NCI-H2196 treated with DMSO at 0.1 percent for 48 hours (cell line): Measurements from ENCODE around the gene LRRC7.
"Not testable (repeated sequence)": the region's sequence is repeated elsewhere in the genome, so short reads cannot be mapped to it uniquely, and the experiment has no call there.

Experiments used
- DNase-seq: peaks from one replicate; lab custom pipeline; 2025; ENCODE audit not compliant: unreplicated experiment; lab: John Stamatoyannopoulos, UW

The LRRC7 gene

DNA sequence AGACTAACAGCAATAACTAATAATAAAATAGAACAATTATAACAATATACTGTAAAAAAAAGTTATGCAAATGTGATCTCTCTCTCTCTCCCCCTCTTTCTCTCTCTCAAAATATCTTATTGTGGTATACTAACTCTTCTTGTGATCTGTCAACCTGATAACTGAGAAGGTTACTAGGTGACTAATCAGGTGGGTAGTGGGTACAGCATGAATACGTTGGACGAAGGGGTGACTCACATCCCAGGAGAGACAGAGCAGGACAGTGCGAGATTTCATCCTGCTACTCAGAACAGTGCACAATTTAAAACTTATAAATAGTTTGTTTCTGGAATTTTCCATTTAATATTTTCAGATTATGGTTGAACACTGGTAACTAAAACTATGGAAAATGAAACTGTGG is 380.1 kb downstream of the LRRC7 start:
- DNase-seq = no peak

DNA sequence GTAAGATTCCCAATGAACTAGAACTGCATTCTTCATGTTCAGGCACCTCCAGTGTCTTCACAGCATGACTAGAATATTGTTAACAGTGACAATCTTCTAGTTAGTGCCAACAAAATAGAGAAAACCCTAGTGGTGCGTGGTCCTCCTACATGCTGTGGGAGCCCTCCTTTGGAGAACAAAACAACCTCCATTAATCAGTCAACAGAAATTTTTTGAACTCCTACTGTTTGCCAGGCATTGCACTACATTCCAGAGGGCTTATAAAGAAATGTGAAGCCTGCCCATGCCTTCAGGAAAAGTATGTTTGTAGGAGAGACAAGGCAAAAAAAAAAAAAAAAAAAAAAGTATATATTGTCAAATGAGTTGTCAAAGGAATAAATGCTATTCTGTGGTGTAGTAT is 385.0 kb downstream of the LRRC7 start:
- DNase-seq = no peak

DNA sequence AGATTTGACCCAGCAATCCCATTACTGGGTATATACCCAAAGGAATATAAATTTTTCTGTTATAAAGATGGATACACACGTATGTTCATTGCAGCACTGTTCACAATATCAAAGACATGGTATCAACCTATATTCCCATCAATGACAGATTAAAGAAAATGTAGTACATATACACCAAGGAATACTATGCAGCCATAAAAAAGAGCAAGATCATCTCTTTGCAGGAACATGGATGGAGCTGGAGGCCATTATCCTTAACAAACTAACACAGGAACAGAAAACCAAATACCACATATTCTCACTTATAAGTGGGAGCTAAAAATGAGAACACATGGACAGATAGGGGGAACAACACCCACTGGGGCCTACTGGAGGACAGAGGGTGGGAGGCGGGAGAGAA is 394.7 kb downstream of the LRRC7 start:
- not testable (repeated sequence) for DNase-seq

DNA sequence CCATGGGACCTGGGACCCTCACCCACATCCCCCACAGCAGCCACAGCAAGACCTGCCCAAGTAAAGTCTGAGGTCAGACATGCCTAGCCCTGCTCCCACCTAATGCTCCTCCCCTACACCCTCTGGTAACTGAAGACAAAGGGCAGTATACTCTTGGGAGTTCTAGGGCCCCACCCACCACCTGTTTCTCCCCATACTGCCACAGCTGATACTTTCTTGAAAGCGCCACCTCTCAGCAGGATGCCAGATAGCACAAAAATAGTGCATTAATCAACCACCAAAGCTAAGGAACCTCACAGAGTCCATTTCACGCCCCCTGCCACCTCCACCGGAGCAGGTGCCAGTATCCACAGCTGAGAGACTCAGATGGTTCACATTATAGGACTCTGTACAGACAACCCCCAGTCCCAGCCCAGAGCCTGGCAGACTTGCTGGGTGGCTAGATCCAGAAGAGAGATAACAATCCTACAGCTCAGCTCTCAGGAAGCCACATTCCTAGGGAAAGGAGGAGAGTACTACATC is 399.6 kb downstream of the LRRC7 start:
- no peak for DNase-seq

DNA sequence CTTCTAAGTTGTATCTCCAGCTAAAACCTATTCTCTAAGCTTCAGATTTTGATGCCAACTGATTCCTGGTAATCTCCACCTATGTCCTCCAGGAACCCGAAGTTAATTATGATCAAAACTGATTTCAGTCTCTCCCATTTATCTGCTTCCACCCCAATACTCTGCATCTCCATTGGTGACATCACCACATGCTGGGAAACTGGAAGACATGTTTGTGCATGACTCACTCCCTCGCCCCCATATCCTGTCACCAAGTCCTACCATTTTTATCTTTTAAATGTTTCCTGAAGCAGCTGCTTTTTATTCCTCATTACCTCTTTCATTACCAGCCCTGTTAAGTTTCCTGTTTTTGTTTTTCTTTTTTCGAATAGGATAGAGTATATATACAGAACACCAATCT is 409.2 kb downstream of the LRRC7 start:
- no peak for DNase-seq

DNA sequence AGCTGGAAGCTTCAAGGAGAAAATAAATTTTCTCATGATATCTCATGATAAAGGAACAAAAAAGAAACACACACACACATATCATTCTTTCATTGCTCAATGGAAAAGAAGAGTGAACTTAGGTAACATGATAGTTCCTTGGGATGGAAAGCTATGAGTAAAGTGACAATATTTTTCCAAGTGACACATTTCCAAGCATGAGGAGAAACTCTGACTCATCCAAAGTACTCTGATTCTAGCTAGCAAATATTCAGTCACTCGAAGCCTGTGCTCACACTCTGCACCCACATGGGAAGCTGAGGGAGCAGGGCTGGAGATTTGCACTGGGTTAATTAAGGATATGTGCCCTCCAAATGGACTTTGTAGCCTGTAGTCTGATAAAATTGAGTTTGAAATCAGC is 415.3 kb downstream of the LRRC7 start:
- no peak for DNase-seq

DNA sequence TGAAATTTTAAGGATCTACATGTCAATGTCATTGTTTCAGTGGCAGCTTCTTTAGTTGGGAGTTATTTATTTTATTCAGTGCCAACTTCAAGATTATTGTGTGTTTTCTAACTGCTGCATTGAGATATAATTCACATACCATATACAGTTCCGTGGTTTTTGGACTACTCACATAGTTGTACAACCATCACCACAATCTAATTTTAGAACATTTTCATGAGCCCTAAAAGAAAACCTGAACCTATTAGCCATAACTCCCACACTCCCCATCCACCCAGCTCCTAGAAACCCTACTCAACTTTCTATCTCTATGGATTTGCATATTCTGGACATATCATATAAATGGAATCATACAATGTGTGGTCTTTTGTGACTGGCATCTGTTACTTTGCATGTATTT is 417.7 kb downstream of the LRRC7 start:
- no peak for DNase-seq

DNA sequence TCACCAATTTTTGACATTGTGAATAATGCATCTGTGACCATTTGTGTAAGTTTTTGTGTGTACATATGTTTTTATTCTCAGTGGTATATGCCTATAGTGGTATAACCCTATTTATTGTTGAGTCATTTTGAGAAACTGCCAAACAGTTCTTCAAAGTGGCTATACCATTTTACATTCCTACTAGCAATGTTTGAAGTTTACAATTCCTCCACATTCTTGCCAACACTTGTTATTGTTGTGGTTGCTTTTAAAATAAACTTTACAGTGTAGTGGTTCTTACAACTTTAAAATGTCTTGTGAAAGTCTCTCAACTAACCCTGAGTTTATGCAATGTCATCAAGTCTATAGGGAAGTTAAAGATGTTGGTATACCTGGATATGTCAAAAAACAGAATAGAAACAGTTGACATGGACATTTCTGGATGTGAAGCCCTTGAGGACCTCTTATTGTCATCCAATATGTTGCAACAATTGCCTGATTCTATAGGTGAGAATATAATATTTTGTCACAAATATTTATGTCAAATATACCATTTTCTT is 418.2 kb downstream of the LRRC7 start:
- DNase-seq = no peak

DNA sequence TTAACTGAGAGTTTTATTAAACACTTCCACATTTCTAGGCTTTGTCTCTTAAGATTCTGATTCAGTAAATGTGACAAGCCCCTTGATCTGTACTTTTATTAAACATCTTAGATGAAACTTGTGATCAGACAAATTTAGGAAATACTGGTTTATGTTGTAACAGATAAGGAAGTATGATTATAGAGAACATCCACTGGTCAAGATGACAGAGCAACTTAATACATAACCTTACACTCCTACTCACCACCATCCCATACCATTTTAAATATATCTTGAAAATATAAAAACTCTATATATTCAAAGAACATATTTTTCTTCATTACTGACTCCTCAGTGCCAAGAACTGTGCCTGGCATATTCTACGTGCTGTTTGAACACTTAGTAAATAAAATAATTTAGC is 420.2 kb downstream of the LRRC7 start:
- DNase-seq = no peak

DNA sequence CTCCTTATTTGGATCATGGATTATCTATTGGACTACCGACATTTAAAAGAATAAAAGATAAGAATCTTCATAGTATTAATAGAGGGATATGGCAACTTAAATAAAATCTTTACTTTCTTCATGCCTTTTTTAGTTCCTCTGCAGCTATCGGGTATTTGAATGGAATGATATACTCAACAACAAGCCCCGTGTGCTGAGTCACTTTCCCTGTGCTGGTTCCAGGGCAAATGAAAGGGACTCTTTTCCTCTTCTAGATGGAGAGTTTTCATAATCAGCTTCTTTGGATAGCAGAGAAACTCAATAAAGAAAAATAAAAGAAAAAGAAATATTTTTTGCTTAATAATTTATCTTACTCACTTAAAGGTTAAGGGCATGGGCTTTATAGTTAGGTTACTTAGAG is 423.9 kb downstream of the LRRC7 start:
- DNase-seq = no peak

DNA sequence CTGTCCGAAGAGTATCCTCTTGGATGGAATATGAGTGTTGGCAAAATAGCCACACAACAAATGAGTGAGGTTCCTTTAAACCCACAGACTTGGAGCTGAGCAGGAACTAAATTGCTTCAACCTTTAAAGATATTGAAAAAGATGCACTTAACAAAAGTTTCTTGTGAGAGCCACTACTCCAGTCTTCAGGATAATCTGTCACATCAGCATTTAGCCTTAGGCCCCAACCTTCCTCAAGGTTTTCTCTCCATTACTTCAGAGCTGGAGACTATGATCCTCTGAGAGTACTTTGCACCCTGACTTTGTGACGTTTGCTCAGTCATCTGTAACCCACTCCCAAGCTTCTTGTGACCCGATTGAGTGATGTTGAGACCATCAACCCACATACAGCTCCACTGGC is 424.9 kb downstream of the LRRC7 start:
- no peak for DNase-seq

DNA sequence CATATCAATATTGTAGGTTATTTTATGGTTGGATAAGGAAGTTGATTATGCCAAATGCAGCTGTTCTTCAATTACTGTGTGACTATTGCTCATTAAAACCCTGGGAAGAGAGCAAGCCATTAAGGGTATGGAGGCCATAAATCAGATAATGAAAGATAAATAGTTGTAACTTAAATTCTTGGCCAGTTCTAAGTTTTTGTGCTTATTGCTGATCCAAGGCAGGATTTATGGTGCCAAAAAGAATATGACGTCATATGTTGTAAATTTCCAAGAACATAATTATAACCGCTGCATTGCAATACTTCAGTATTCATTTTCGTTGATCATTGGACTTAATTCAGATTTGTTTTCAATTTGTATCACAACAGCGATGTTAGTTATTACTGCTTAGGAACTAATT is 426.1 kb downstream of the LRRC7 start:
- DNase-seq = no peak

DNA sequence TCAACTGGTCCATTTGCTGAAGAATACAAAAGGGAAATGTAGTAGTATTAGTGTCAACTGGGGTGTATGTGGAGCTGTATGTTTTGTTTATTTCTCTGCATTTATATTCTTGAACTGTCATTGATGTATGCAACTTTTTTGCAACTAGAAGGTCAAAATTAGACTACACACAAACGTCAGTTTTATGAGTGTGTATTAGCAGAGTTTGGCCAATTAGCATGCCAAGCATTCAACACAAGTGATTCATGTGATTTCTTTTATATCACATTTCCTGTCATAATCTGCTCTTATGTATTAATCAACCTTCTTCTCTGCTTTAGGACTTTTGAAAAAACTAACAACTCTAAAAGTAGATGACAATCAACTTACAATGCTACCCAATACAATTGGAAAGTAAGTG is 426.5 kb downstream of the LRRC7 start:
- DNase-seq = no peak

DNA sequence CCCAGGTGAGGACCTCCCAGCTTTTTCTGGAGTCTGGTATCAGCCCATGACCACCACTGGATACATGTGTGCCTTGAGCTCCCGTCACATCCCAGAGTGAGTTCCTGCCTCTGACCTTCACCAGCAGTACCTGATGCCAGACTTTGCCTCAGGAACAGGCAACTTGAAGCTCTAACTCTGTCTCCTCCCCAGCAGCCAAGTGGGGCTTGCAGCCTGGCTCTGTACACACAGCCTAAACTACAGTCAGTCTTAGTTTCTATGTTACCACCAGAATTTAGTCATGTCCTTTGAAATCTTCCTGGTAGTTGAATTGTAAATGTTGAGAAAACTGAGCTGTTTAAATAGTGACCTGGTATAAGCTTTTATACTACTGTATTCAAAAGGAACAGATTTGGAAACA is 431.1 kb downstream of the LRRC7 start:
- no peak for DNase-seq

DNA sequence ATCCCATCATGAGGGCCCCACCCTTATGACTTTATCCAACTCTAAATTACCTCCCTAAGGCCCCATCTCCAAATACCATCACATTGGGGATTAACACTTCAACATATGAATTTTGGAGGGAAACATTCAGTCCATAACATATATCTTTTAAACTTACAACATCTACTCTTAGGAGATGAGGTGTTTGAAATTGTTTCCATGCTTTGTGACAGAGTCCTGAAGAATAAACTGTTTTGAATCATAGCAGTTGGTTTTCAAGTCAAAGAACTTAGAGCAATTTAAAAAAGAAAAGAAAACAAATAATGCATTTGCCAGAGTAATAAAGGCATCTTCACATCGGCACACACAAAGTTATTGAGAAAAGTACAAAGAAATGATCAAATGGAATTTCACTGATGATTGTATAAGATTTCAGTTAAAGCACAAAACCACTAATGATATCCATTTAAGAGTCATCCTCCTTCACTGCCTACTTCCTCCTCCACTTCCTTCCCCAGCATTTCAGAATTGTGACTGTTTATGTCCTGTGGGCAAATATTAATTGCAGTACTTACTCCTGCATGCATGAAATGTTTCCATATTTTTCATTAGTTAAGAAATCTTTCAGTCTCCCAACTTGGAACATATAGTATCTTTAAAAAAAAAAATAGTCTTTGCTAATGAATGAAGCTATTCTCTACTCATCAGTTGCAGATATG is 435.6 kb downstream of the LRRC7 start:
- DNase-seq = no peak

DNA sequence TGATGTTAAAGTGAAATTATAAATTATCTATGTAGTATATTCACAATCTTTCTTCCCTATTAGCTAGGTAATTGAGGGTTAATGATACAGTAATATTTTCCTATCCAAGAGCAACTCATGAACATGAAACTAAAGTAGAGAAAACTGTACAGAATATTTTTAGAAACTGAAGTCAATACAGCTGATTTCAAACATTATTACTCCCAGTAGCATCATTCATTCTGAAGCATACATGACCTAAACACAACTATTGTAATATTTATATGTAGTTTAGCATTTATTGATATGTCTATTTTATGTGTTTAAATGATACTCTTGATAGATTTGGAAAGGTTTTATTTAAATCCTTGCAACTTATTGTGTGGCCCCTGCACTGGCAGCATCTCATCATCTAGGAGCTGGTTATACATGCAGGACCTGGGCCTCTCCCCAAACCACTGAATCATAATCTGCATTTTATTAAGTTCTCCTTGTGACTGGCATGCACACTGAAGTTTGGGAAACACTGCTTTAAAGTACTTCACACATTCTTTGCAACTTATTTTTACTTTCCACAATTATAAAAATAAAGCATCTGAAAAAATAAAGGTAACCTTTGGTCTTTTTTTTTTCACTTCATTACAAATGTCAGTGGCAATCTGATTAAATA is 437.8 kb downstream of the LRRC7 start:
- no peak for DNase-seq

DNA sequence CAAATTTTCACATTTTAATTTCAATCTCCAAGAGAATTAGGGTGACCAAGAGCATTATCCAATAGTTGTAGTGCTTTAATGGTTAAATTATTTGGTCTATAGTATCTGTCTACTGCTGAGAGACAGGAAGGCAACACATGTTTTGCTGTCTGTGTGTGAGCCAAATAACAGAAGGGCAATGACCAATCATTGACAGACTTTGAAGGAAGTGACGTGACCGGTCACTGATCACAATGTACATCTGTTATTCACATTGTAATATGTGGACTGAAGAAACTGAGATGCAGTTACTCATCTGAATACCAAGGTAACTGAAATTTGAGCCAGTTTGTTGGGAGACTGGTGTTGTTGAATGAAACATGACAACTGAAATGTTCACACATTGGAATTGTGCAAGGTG is 440.9 kb downstream of the LRRC7 start:
- DNase-seq = no peak

DNA sequence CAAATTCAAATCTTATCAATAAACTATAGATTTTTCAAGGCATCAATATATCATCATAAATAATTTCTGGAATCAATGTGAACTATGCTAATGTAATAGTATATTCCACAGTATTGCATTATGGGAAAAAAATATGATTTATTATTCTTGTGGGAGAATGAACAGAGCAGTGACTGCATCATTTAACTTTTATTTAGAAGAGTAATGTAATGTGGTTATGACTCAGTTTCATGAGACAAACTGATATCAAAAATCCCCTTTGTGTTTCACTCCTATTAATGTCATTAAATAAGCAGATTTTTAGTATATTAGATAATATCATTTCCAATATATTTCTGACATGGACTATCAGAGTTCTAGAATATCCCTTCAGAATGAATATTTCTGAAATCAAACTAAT is 450.0 kb downstream of the LRRC7 start:
- DNase-seq = no peak

DNA sequence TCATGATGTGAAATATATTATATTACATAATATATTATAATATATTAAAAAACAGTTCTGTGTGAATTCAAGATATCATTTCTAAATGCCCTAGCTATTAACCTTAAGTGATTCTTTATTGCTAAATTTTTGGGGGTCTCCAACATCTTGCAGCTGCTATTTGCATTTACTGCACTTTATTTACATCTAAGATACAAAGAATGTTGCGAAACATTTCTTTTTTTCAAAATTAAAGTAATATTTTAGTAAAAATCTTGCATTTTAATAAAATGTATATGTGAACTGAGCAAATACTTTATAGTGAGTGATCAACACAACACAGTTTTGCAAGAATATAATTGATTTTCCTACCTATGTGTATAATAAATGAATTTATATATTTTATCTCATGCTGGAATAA is 456.6 kb downstream of the LRRC7 start:
- no peak for DNase-seq

DNA sequence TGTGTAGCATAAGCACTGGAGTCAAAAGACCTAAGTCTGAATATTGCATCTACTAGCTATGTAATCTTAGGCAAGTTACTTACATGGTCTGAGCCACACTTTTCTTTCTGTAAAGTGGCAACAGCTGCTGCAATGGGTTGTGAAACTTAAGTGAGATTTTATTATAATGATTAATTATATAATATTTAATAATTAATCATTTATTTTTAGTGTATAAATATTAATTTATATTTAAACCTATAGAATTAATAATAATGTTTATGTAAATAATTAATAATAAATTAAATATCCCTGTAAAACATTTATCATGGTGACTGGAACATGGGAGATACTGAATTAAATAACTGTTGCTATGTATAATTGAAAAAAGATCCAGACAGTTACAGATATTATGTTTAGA is 457.3 kb downstream of the LRRC7 start:
- DNase-seq = no peak

DNA sequence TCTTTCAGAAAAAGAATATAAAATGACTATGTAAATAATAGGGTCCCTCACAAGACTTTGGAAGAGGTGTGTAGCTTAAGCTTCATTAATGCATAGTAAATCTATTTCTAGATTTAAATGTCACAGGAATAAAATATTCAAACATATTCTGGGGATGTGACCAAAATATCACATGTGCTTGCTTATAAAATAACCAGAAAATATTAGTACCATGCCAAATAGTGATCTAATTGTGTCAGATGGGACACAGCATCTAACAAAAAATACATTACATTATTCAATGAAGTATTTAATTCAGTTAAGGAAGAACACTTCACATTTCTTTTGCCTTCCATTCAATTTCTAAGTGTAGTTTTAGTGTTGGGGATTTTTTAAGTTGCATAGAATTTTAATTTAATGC is 458.1 kb downstream of the LRRC7 start:
- no peak for DNase-seq

DNA sequence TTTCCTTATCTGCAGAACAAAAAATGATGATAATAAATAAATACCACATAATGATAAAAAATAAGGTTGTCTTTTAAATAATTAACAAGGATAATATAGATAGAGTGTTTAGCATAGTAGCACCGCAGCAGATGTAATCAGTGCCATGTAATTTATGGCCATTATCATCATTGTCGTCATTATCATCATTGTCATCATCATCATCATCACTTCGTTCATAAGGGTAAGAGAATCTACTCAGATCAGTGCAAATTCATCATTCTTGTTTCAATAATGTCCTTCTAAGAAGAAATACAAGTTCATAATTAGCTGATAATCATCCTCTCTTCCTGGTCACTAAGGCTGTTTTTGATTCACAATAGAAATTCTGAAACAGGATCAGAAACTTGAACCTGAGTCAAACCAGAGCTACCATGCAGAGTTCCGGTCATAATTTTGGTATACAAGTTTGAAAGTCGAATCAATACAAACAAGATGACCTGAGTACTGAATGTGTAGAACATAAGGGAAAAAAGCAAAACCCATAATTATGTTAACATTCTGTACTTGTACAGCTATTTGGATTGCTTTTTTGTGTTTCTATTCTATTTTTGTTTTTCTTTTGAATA is 465.6 kb downstream of the LRRC7 start:
- DNase-seq = no peak
